ENCODE data around the gene GYPC.
"Not testable (repeated sequence)": the region's sequence is repeated elsewhere in the genome, so short reads cannot be mapped to it uniquely, and the experiment has no call there.

GYPC gene

GRCh38 chr2:126655500-126656430 is at the start of gene GYPC:
GYPC (plus strand) TSS chr2:126656158; CDS start chr2:126656264, 106 bp downstream.
- DNase-seq = peak; percentile 60

DNA sequence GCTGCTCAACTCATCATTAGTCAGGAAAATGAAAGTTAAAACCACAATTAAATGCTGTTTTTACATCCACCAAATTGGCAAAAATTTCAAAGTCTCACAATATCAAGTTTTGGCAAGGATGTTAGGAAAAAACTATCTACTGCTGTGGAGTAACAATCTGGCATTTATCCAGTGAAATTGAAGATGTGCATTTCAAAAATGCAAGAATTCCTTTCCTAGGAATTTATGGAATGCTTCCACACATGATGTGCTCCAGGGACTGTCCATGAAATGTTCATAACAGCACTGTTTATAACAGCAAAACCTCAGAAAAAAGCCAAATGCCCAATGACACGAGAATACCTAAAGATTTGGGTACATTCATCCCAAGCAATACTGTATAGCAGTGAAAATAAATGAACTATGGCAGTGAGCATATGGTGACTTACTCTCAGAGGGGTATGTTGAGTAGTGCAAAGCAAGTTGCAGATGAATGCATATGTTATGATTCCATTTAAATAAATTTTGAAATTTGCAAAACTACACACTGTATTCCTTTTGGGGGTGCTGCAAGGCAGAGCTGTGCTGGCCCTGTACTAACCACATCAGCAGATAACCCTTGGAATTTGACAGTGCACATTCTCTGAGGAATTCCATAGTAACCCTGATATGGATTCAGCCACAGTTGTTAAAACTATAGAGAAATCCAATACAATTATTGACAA is 41.3 kb upstream of the GYPC start:
- peak; percentile 57 for DNase-seq

GRCh38 chr2:126616606-126617069 is 39.3 kb upstream of the GYPC start:
- DNase-seq = no peak

DNA sequence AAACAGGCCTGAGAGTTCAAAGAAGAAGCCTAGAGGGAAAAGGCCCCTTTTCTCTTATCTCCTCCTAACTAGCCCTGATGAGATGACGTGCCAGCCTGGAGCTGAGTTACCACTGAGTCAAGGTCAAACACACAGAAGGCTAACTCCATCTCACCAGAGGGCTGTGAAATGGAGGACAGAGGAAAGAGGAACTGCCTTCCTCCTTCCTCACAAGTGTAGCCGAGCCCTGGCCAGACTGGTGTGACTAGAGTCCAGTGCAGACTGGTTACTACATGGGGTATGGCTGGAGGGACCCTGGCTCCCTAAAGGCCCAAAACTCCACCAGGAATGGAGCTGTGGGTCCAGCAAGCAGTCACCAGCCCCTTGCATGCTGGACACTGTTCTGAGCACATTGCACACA is 35.7 kb upstream of the GYPC start:
- DNase-seq = no peak

- no peak for DNase-seq
Measured at GRCh38 chr2:126623000-126623399, 33.0 kb upstream of the GYPC start.

DNA sequence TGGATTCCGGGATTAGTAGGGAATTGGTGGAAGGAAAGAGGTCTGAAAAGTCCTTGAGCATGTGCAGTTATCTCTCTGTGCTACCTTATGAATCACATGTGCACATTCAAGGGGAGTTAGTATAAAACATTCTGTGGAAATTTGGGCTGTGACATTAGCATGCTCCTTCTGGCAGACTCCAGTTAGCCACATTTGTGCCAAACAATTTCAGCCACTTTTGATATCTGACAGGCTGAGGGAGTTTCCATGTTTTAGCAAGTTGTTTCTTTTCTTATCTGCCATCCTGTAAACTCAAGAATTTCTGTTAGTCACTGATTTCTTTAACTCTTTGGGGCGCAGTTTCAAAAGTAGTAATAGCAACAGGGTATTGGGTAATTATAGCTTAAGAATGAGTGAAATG is 28.3 kb upstream of the GYPC start:
- DNase-seq = no peak

- no peak for DNase-seq
Measured at GRCh38 chr2:126634273-126634861, 21.6 kb upstream of the GYPC start.

DNA sequence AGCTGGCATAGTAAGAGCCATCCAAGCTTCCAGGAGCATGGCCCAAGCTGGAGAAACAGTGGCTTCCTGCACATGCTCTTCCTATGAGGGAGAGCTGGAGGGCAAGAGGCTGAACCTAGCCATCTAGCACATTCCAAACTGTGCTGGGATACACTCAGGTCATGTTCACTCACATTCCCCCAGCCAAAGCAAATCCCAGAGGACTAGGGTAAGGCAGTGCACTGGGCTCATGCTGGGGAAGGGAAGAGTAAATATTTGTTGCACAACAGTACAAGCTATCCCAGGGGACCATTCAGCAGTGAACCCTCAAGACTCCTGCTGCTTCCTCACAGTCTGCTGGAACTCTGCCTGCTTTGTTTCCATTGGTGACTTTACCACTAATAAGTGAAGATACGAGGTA is 20.7 kb upstream of the GYPC start:
- DNase-seq = peak; percentile 37

- no peak for DNase-seq
Measured at GRCh38 chr2:126635736-126636135, 20.2 kb upstream of the GYPC start.

- no peak for DNase-seq
Measured at GRCh38 chr2:126637386-126637785, 18.6 kb upstream of the GYPC start.

DNA sequence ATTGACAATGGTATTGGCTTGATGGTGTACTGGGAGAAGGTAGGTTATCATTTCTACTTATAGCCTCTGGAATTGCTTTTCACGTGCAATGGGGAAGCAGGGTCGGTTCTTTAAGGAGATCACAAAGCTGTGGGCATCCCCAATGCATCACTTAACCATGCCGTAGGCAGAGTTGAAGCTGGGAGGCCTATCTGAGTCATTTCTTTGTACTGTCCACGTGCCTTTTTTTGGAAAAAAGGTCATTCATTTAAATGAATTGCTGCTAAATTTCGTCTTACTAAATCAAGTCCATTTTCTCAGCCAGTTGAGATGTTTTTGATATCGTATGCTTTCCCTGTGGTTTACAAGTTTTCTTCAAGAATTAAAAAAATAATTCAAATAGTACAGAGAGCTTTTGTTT is 17.2 kb upstream of the GYPC start:
- DNase-seq = no peak

- DNase-seq = no peak
Measured at GRCh38 chr2:126639276-126639675, 16.7 kb upstream of the GYPC start.

DNA sequence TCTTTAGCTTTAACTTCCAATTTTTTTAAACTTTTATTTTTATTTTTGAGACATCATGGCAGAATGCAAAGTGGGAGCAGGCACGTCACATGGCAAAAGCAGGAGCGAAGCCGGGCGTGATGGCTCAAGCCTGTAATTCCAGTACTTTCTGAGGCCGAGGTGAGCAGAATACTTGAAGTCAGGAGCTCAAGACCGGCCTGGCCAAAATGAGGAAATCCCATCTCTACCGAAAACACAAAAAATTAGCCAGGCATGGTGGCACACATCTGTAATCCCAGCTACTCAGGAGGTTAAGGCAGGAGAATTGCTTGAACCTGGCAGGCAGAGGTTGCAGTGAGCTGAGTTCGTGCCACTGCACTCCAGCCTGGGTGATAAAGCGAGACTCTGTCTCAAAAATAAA is 14.7 kb upstream of the GYPC start:
- DNase-seq = not testable (repeated sequence)

- DNase-seq = no peak
Measured at GRCh38 chr2:126642031-126642430, 13.9 kb upstream of the GYPC start.

DNA sequence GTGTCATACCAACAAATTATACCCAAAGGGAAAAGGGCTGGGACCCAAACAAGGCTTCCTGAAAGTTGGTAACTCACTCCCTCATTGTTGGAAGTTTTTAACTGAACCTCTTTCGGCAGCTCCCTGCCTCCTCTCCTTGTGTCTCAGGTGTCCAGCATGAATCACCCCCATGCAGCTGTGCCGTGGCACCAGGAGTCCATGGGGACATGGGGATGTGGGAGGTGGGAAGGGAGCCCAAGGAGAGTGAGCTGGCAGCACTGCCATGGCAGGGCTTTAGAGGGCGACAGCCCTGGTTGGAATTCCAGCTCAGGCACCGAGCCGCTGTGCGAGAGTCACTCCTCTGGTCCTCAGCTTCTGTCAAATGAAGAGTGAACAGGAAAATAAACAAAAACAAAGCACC is 12.5 kb upstream of the GYPC start:
- no peak for DNase-seq

DNA sequence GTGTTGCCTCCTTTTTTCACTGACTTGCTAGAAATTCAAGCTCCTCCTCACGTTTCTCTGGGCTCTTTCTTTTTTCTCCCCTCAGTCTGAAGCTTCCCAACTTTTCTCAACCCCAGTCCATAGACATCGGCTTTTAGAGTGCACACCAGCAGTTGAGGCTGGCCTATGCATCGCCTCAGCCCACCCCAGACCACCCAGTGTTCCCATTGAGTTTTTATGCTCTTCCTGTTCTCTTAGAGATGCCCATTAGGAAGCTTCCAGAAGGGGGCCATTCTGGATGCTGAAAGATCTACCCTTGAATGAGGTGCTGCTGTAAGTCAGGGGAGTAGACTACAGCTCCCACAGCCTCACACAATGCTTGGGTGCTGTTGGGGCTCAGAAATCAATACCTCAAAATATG is 12.0 kb upstream of the GYPC start:
- DNase-seq = no peak

- no peak for DNase-seq
Measured at GRCh38 chr2:126644630-126645191, 11.2 kb upstream of the GYPC start.

GRCh38 chr2:126645211-126645618 is 10.7 kb upstream of the GYPC start:
- no peak for DNase-seq

DNA sequence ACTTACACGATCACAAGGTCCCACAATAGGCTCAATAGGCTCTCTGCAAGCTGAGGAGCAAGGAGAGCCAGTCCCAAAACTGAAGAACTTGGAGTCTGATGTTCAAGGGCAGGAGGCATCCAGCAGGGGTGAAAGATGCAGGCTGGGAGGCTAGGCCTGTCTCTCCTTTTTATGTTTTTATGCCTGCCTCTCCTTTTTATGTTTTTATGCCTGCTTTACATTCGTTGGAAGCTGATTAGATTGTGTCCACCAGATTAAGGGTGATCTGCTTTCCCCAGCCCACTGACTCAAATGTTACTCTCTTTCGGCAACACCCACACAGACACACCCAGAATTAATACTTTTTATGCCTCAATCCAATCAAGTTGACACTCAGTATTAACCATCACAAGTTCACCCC is 9.9 kb upstream of the GYPC start:
- no peak for DNase-seq

GRCh38 chr2:126647714-126648344 is 8.1 kb upstream of the GYPC start:
- not testable (repeated sequence) for DNase-seq

DNA sequence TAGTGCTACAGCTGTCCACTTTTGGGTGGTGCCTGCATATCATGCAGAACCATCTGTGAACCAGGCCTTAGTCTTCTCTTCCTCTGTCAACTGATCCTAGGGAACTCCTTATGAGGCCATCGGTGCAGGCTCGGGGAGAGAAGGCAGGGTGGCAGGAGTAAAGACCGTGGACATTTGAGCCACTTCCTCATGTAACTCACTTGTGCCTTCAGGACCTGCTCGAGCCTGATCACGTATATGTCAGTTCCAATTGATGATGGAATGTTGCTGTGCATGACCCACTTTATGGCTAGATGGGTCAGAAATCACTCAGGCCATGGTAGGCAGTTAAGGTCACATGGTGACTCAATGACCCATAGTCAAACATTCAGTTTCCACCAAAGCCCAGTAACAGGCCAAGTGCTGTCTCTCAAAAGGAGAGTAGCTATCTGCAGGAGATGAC is 7.6 kb upstream of the GYPC start:
- DNase-seq = not testable (repeated sequence)

DNA sequence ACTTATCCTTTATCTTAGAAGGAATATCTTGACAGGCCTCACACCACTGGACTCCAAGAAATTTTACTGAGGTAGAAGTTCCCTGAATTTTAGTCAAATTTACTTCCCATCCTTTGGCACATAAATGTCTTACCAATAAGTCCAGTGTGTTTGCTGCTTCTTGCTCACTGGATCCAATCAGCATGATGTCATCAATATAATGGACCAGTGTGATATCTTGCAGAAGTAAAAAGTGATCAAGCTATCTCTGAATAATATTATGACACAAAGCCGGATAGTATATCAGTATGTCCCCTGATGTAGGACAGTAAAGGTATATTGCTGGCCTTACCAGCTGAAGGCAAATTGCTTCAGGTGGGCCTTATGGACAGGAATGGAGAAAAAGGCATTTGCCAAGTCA is 6.9 kb upstream of the GYPC start:
- no peak for DNase-seq

- DNase-seq = no peak
Measured at GRCh38 chr2:126650994-126651393, 5.0 kb upstream of the GYPC start.

Measured in fibroblast of skin of right quadriceps (primary cell).